Colonic mucosa (tissue), 4 donors: ENCODE data around the gene HSPA1B. TPM values are rescaled to one million over a fixed set of nuclear protein-coding genes. Genes with fewer than 3 reads are reported as not detected.
A peak's percentile ranks its signal among the peaks of the same experiment; 100 is the strongest.
"Not testable (repeated sequence)": the region's sequence is repeated elsewhere in the genome, so short reads cannot be mapped to it uniquely, and the experiment has no call there.

ENCODE experiments used
- DNase-seq: peaks from one replicate; pipeline ENCODE4 v3.0.0-alpha.2; 2020
- H3K27ac ChIP-seq: fragments of 200-600 bp; one replicate; pipeline ENCODE4 v1.8.0; 2021
- H3K27me3 ChIP-seq: fragments of 200-600 bp; one replicate; pipeline ENCODE4 v1.8.0; 2021
- H3K36me3 ChIP-seq: fragments of 200-600 bp; one replicate; pipeline ENCODE4 v1.8.0; 2021
- H3K4me1 ChIP-seq: fragments of 200-600 bp; one replicate; pipeline ENCODE4 v1.8.0; 2021; ENCODE audit warnings: mild to moderate bottlenecking
- H3K4me3 ChIP-seq: fragments of 200-600 bp; one replicate; pipeline ENCODE4 v1.8.0; 2021
- H3K9ac ChIP-seq, 2 donors: one replicate each; pipeline ENCODE4 v1.7.0; 2013; ENCODE audit warnings: control low read depth in 2 of 2, low read depth in 2 of 2, low read length in 2 of 2
- H3K9me3 ChIP-seq: fragments of 200-600 bp; one replicate; pipeline ENCODE4 v1.8.0; 2021
- CTCF ChIP-seq: fragments of 200-600 bp; IDR thresholded peaks from one replicate; pipeline ENCODE4 v1.8.0; 2022; ENCODE audit warnings: antibody characterized with exemption, mild to moderate bottlenecking
- intact Hi-C: fragments of 100-400 bp; cut with DNase I; formaldehyde crosslinking; loops from one replicate; pipeline ENCODE4 v1.14.1; 2022
- total RNA-seq, 2 donors: library from RNA; stranded (reverse); fragmentation: NEBNext Ultra II Directional in 1 of 2; extraction: Animal tissue kit (Norgen Biotek cat#: 25700) in 1 of 2; gene quantifications; one replicate each; pipeline ENCODE4 v1.2.1, GENCODE V29; 2021
- donor health status: healthy.
- donor health status: DM: no; HTN: no; CAD: no.
- donor health status: DM: no; HTN: no; CAD: no.

The HSPA1B gene
- total RNA-seq, 2 donors from 2014 or later, result 278 to 543 TPM

GRCh38 chr6:31815025-31815838 is 12.3 kb upstream of the HSPA1B start, which contains the start of the genes HSPA1A and HSPA1L:
Gene HSPA1A (plus strand): TSS chr6:31815543. CDS start chr6:31815757, 214 bp downstream.
Gene HSPA1L (minus strand): TSS chr6:31815283. CDS start chr6:31811972, 3,311 bp downstream.
- Histone ChIP-seq H3K9me3 (no peaks in the 10 kb centered on the region), H3K27me3 (no peaks in the 10 kb centered on the region), H3K9ac (peak within 1 kb of the TSS; percentile 83 to 88), H3K27ac (peak within 1 kb of the TSS; percentile 100), H3K36me3 (no peaks in the 10 kb centered on the region), H3K4me1 (peaks cover 7% of the 10 kb centered on the region), H3K4me3 (peak within 1 kb of the TSS; percentile 47)
- TF ChIP-seq CTCF, result no peak
- DNase-seq, result peak; percentile 97
- intact Hi-C loops, result no loop called here

- Histone ChIP-seq H3K27ac (peak overlapping the region; percentile 80), H3K9ac (peak overlapping the region; percentile 16 to 70), H3K4me3 (peak overlapping the region; percentile 36)
- intact Hi-C loops, H3K9me3 ChIP-seq, H3K27me3 ChIP-seq, H3K4me1 ChIP-seq, H3K36me3 ChIP-seq: not testable (repeated sequence)
- DNase-seq, result peak; percentile 61
These were observed 10.2 kb upstream of the HSPA1B start for GRCh38 chr6:31817133-31817928.

GRCh38 chr6:31817929-31818511 is 9.5 kb upstream of the HSPA1B start:
- H3K9me3 ChIP-seq, H3K27me3 ChIP-seq, H3K4me1 ChIP-seq, H3K36me3 ChIP-seq, intact Hi-C loops: not testable (repeated sequence)
- H3K9ac ChIP-seq, result peak overlapping the region in 1 of 2 donors; percentile 58
- peak; percentile 64 for DNase-seq
- peak overlapping the region; percentile 80 for H3K27ac ChIP-seq
- peak overlapping the region; percentile 36 for H3K4me3 ChIP-seq

GRCh38 chr6:31819871-31820299 is 7.7 kb upstream of the HSPA1B start:
- Histone ChIP-seq H3K27ac (peak overlapping the region; percentile 99), H3K4me1 (peaks cover 7% of the 10 kb centered on the region), H3K36me3 (no peaks in the 10 kb centered on the region), H3K9ac (no peak overlapping the region), H3K9me3 (no peaks in the 10 kb centered on the region), H3K27me3 (no peaks in the 10 kb centered on the region), H3K4me3 (no peak overlapping the region)
- intact Hi-C loops, result no loop called here
- DNase-seq, result peak; percentile 46
- TF ChIP-seq CTCF, result no peak

- H3K9me3 ChIP-seq, H3K27me3 ChIP-seq, DNase-seq, H3K36me3 ChIP-seq, intact Hi-C loops, H3K4me1 ChIP-seq, H3K4me3 ChIP-seq, H3K9ac ChIP-seq: not testable (repeated sequence)
- peak overlapping the region; percentile 99 for H3K27ac ChIP-seq
These were observed 7.1 kb upstream of the HSPA1B start for GRCh38 chr6:31820399-31820798.

- Histone ChIP-seq H3K36me3 (no peaks in the 10 kb centered on the region), H3K9ac (peak overlapping the region; percentile 86 to 99), H3K4me3 (peak overlapping the region; percentile 41), H3K9me3 (no peaks in the 10 kb centered on the region), H3K27me3 (no peaks in the 10 kb centered on the region), H3K27ac (peak overlapping the region; percentile 99), H3K4me1 (peaks cover 7% of the 10 kb centered on the region)
- TF ChIP-seq CTCF, result no peak
- intact Hi-C loops, result no loop called here
- peak; percentile 96 for DNase-seq
These were observed 6.1 kb upstream of the HSPA1B start for GRCh38 chr6:31821301-31822035.
